Cerebellar nuclear complex (tissue), 1 donor: ENCODE results near the gene ROPN1L.
"Not testable (repeated sequence)": the region's sequence is repeated elsewhere in the genome, so short reads cannot be mapped to it uniquely, and the experiment has no call there.

ENCODE experiments used
- DNase-seq, 2 experiments: peaks; one replicate each; lab custom pipeline; 2025; lab: John Stamatoyannopoulos, UW

The ROPN1L gene

DNA sequence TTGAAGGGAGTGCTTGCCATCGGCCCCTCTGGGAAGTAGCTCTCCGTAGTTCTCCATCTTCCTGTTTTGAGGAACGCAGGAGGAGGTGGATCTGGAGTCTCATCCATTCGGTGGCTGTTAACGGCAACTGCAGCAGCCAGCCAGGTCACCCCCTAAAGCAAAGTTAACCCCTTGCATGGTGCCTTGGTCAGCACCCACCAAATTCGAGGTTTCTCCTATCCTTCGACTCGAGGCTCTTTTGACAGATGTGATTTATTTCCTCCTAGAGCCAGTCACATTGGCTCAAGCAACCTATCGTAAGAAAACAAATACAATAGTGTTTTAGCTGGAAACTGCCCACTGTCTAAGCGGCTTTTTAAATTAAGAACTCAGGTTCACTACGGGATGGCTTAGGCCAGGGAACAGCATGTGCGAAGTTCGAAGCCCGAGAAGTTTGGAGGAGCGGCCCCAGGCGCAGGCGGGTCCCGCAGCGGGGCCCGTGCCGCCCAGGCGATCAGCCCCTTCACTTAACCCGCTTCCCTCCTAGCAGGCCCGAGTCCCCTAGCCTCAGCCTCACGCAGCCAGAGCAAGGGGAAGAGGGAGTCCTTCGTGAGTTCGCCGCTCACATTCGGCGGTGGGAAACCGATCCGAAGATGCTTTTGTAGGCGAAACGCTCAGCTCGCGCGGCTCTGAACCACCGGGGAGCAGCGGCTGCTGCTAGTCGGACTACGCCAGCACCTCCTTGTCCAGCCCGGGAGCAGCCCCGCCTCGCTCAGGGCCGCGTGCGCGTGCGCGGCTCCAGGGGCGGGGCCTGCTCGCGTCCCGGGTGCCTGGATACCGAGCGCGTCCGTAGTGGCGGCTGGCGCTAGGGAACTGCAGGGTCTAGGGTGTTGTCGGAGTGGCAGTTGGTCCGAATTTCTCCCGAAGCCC is at the start of gene ROPN1L:
ROPN1L (plus strand) TSS at position 797 of the 909 bp plus-strand sequence. CDS start 289 bp downstream, outside the sequence.
- peak in 1 of 2 experiments; percentile 83 for DNase-seq

- DNase-seq = not testable (repeated sequence)
Observed at GRCh38 chr5:10392567-10393328, 48.9 kb upstream of the ROPN1L start.

DNA sequence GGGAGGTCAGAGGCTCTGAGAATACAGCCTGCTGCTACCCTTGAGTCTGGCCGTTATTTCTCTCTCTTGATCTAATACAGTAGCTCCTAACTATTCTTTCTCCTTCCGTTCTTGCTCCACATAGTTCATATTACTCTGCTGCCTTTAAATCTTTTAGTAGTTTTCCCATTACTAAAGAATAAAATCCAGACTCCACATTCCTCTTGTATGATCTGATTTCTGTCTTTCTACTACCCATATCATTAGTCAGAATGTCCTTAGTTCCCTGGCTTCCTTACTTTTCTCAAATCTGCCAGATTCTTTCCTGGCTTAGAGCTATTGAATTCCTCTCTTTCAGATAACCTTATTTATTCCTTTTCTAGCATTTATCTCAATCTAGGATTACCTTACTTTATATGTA is 48.2 kb upstream of the ROPN1L start:
- no peak for DNase-seq

DNA sequence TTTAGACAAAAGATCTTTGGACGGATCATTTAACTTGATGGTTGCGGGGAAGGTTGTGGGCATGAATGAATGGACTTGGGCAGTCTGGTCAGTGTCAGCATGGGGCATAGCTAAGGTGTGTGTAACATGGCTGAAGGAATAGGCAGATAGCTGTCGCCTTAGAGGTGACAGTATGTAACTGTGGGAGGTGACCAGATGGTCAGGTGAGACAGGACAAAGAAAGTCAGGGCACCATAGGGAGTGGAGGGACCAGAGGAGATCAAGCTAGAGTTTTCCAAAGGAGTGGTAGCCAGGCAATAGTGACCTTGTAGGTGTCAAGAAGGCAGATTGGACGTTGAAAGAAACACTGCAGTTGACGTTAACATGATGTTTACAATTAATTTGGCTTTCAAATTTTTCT is 45.1 kb upstream of the ROPN1L start:
- DNase-seq = no peak

GRCh38 chr5:10399839-10400238 is 41.8 kb upstream of the ROPN1L start:
- DNase-seq = no peak

- DNase-seq = no peak
Observed at GRCh38 chr5:10400411-10400810, 41.3 kb upstream of the ROPN1L start.

- no peak for DNase-seq
Observed at GRCh38 chr5:10400831-10401230, 40.8 kb upstream of the ROPN1L start.

GRCh38 chr5:10401498-10401897 is 40.2 kb upstream of the ROPN1L start:
- DNase-seq = no peak

DNA sequence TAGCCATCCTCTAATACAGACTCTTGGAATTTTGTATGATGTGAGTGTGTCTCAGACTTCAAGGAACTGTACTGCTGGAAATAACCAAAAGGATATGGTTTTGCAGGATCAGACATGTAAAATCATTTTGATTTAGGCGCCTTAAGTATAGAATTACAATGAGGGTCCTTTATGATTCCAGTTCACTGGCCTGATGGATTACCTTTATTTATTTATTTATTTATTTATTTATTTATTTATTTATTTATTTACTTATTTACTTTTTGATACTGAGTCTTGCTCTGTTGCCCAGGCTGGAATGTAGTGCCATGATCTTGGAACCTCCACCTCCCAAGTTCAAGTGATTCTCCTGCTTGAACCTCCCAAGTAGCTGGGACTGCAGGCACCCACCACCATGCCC is 37.9 kb upstream of the ROPN1L start:
- DNase-seq = no peak

DNA sequence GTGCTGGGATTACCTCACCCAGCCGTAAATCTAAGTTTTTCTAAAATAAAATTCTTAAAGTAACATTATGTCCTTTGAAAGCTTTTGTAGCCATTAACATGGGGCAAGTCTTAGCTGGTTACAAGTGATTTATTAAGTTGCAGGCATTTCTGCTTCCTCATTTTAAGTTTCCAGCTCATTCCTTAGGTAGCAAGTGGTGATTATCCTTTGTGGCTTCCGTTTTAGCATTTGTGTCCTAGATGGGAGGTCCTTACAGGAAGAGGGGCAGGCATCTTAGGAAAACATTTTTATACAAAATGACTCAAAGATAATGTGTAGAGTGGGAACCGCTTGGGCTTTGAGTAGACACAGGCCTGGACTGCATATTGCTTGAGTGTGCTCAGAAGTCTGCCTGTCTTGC is 35.0 kb upstream of the ROPN1L start:
- no peak for DNase-seq

DNA sequence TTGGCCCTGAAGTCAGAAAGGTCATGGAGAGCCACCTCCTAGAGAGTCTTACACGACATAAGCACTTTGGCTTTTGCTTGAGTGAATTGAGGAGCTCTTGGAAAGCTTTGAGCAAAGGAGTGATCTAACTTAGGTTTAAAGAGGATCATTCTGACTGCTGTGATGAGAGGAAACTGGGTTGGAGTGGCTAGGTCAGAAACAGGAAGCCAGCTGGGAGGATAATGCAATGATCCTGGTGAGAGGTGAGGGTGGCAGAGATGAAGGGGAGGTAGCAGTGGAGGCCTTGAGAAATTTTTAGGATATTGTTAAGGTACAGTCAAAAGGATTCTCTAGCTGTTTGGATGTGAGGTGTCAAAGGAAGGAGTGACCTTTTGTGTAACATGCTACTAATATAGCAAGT is 32.2 kb upstream of the ROPN1L start:
- no peak for DNase-seq

- no peak for DNase-seq
Observed at GRCh38 chr5:10410662-10411061, 31.0 kb upstream of the ROPN1L start.

DNA sequence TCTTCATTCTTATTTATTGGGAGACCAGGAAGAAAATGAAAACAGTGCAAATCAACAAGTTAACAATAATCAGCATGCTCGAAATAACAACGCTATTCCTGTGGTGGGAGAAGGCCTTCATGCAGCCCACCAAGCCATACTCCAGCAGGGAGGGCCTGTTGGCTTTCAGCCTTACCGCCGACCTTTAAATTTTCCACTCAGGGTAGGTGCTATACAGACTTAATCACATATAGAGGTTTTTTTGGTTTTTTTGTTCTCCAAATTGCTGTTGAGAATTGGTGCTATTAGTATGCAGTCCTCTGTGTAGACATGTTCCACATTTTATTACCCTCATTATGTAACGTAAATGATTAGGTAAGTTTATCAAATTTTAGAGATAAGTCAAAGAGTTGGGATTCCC is 30.3 kb upstream of the ROPN1L start:
- DNase-seq = no peak

DNA sequence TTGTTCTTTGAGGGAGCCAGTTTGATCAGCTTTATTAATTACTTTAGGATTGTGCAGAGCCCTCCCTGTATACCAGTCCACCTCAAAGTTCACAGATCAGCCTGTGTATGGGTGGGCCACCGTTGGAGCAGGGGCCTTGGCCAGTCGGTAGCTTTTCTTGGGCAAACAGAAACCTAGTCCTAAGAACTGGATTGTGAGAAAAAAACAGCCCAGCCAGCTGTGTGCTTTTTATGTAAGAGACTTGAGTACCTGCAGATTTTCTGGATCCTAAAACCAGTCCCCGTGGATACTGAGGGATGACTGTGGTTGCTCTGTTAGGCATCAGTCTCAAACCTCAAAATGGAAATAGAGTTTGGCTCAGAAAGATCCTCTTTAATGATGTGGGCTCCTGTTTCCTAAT is 24.8 kb upstream of the ROPN1L start:
- no peak for DNase-seq

DNA sequence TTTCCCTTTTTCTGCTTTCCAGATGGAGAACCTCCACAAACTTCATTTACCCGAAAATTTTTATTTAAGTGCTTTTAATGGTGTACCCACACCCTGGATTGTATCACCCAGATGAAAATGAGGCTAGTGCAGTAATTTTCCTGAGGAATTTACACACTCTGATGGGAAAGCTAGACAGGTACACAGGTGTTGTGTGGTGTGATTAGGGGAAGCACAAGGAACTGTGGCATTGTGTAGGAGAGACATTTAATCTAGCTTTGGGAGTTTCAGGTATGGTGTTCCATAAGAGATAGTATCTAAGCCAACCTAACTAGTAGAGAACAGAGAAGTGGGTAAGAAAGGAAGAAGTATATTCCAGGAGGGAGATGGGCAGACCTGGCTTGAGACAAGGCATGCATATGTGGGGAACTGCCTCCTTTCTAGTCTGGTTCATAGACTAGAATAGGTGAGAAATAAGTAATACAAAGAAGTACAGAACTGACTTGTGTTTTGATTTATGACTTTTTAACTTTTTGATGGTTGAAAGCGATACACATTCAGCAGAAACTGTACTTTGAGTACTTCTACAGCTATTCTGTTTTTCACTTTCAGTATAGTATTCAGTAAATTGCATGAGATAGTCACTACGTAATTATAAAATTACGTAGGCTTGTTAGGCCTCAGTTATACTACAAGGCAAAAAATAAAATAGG is 22.9 kb upstream of the ROPN1L start:
- no peak for DNase-seq

GRCh38 chr5:10420468-10420867 is 21.2 kb upstream of the ROPN1L start:
- DNase-seq = no peak

- no peak for DNase-seq
Observed at GRCh38 chr5:10420932-10421331, 20.7 kb upstream of the ROPN1L start.

- DNase-seq = no peak
Observed at GRCh38 chr5:10421896-10422691, 19.6 kb upstream of the ROPN1L start.

DNA sequence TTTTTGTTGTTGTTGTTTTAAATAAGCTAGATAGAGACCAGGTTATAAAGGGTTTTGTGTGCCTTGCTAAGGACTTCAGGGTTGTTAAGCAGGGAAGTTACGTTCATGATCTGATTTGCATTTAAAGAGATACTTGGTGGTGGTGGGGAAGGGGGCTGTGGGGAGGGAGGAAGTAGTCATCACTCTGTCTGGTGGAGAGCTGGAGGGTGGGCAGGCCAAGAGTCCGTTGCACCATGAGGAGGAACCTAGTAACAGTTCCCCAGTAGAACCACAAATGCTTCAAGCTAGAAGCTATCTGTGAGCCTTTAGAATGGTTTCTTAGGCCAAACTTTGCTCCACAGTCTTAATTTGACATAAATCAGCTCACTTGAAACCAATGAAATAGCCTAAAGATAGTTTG is 18.7 kb upstream of the ROPN1L start:
- DNase-seq = no peak

DNA sequence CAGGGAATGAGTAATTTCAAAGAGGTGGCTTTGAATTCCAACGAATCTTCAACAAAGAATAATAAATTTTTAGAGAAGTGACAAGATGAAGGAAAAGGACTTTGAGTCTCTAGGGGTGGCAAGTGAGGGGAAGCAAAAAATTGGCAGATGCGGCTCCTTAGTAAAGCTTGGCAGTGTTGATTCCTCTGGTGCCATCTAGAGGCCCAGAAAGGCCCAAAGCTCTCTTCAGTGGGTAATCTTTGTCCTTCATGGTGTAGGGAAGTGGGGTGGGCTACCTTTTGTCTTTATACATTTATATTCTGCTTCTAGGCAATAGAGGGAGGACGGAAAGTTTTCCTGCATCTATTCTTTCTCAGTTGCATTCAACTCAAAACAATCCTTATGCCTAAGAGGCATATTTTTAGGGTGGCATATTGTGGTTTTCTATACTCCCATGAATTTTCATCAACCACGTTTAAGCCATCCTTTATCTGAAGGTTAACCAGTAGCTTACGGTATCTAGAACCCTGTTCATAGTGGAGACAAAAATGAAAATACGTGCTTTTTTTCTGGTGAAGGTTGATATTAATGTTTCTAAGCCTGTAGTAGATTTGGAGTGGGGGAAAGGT is 17.5 kb upstream of the ROPN1L start:
- no peak for DNase-seq

DNA sequence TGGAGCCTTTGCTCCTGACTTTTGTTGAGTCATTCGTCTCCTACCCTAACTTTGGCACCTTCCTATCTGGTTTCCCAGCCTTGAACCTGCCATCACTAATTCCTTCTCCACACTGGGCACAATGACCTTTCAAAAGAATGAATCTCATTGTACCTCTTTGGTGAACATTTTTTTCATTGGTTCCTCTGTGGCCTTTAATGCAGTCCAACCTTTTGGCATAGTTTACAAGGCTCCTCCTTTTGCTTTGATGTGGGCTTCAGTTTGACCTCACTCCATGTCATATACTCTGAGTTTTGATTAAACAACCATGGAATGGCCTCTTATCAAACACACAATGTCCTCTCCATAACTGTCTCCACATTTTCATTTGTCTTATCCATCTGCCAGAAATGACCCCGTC is 14.5 kb upstream of the ROPN1L start:
- no peak for DNase-seq
